ENCODE results near the gene ZNF90.
"Not testable (repeated sequence)": the region's sequence is repeated elsewhere in the genome, so short reads cannot be mapped to it uniquely, and the experiment has no call there.

Gene ZNF90

GRCh38 chr19:20107301-20107700, 29.5 kb downstream of the ZNF90 start:
- no peak for DNase-seq

- DNase-seq = not testable (repeated sequence)
Observed at GRCh38 chr19:20118064-20118839, 40.5 kb downstream of the ZNF90 start.

- DNase-seq = no peak
Observed at GRCh38 chr19:20124879-20125278, 47.1 kb downstream of the ZNF90 start.

GRCh38 chr19:20132933-20133332, 55.1 kb downstream of the ZNF90 start:
- not testable (repeated sequence) for DNase-seq

GRCh38 chr19:20137714-20138113, 59.9 kb downstream of the ZNF90 start:
- DNase-seq = not testable (repeated sequence)

- no peak for DNase-seq
Observed at GRCh38 chr19:20151617-20152145, 73.9 kb downstream of the ZNF90 start.

- DNase-seq = not testable (repeated sequence)
Observed at GRCh38 chr19:20152506-20152905, 74.7 kb downstream of the ZNF90 start.

- no peak for DNase-seq
Observed at GRCh38 chr19:20153281-20153680, 75.5 kb downstream of the ZNF90 start.

- DNase-seq = no peak
Observed at GRCh38 chr19:20154636-20155035, 76.8 kb downstream of the ZNF90 start.

GRCh38 chr19:20162821-20163220, 85.0 kb downstream of the ZNF90 start:
- peak; percentile 23 for DNase-seq

- DNase-seq = no peak
Observed at GRCh38 chr19:20164456-20164855, 86.7 kb downstream of the ZNF90 start.

GRCh38 chr19:20165971-20166592, 88.3 kb downstream of the ZNF90 start:
- no peak for DNase-seq

GRCh38 chr19:20167020-20167644, 89.3 kb downstream of the ZNF90 start, which contains the start of gene ZNF486:
ZNF486 (plus strand) TSS chr19:20167214; CDS start chr19:20167331, 117 bp downstream.
- DNase-seq = peak; percentile 99

- no peak for DNase-seq
Observed at GRCh38 chr19:20167651-20168122, 89.9 kb downstream of the ZNF90 start.

Data from OCI-M1 (cell line).